DOHH2 (cell line): ENCODE data around the gene SPATA6.

Source experiments
- EZH2phosphoT487 ChIP-seq: fragments of 200-600 bp; sonication (generic); IDR thresholded peaks from 2 replicates; pipeline ENCODE4 v1.6.1; 2017; ENCODE audit warnings: borderline replicate concordance, mild to moderate bottlenecking, antibody characterized with exemption, low read length, moderate library complexity, mixed read lengths
- TF ChIP-seq, protein P1 (sequence below): fragments of 200-600 bp; sonication (generic); IDR thresholded peaks from one replicate; pipeline ENCODE4 v1.5.1; 2014; ENCODE audit warnings: antibody characterized with exemption, mild to moderate bottlenecking, low read depth, low read length; ENCODE audit not compliant: poor library complexity, severe bottlenecking

- TF ChIP-seq, protein P1, sequence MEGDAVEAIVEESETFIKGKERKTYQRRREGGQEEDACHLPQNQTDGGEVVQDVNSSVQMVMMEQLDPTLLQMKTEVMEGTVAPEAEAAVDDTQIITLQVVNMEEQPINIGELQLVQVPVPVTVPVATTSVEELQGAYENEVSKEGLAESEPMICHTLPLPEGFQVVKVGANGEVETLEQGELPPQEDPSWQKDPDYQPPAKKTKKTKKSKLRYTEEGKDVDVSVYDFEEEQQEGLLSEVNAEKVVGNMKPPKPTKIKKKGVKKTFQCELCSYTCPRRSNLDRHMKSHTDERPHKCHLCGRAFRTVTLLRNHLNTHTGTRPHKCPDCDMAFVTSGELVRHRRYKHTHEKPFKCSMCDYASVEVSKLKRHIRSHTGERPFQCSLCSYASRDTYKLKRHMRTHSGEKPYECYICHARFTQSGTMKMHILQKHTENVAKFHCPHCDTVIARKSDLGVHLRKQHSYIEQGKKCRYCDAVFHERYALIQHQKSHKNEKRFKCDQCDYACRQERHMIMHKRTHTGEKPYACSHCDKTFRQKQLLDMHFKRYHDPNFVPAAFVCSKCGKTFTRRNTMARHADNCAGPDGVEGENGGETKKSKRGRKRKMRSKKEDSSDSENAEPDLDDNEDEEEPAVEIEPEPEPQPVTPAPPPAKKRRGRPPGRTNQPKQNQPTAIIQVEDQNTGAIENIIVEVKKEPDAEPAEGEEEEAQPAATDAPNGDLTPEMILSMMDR = no peak
- no peak for TF ChIP-seq EZH2phosphoT487
These were observed 66.1 kb downstream of the SPATA6 start for GRCh38 chr1:48405940-48406339.
